Liver (tissue), 9 donors: Measurements from ENCODE around the gene MAPK9. TPM values are rescaled to one million over a fixed set of nuclear protein-coding genes. Genes with fewer than 3 reads are reported as not detected.

ENCODE experiments used
- DNase-seq: peaks from one replicate; pipeline ENCODE4 v3.0.0-alpha.2; 2017; ENCODE audit warnings: low spot score
- H3K27ac ChIP-seq, 2 donors: one replicate each; pipeline ENCODE4 v1.7.0; 2013; ENCODE audit warnings: inconsistent platforms in 2 of 2, low read length in 2 of 2, control low read depth in 1 of 2, low read depth in 1 of 2, mild to moderate bottlenecking in 1 of 2
- H3K27me3 ChIP-seq, 4 donors: one replicate each; pipeline versions ENCODE4 v1.6.1 to v1.7.0; 2013; ENCODE audit warnings: low read length in 3 of 4, inconsistent platforms in 1 of 4, mild to moderate bottlenecking in 1 of 4, moderate library complexity in 1 of 4; ENCODE audit not compliant: control insufficient read depth in 4 of 4, insufficient read depth in 4 of 4
- H3K36me3 ChIP-seq, 4 donors: one replicate each; pipeline versions ENCODE4 v1.6.1 to v1.7.0; 2013; ENCODE audit warnings: low read length in 3 of 4, mild to moderate bottlenecking in 3 of 4, low read depth in 1 of 4, moderate library complexity in 1 of 4; ENCODE audit not compliant: control insufficient read depth in 4 of 4, insufficient read depth in 3 of 4
- H3K4me1 ChIP-seq, 4 donors: one replicate each; pipeline versions ENCODE4 v1.6.1 to v1.7.0; 2013; ENCODE audit warnings: low read length in 3 of 4, mild to moderate bottlenecking in 3 of 4, moderate library complexity in 1 of 4; ENCODE audit not compliant: control insufficient read depth in 4 of 4, insufficient read depth in 4 of 4
- H3K4me3 ChIP-seq, 3 donors: one replicate each; pipeline versions ENCODE4 v1.6.1 to v1.7.0; 2013; ENCODE audit warnings: low read length in 3 of 3, control low read depth in 1 of 3, low read depth in 1 of 3, mild to moderate bottlenecking in 1 of 3
- H3K9ac ChIP-seq, 2 donors: one replicate each; pipeline ENCODE4 v1.7.0; 2013; ENCODE audit warnings: low read length in 2 of 2, mild to moderate bottlenecking in 2 of 2, moderate library complexity in 2 of 2, control low read depth in 1 of 2, low read depth in 1 of 2
- H3K9me3 ChIP-seq, 4 donors: one replicate each; pipeline versions ENCODE4 v1.6.1 to v1.7.0; 2013; ENCODE audit warnings: low read length in 3 of 4; ENCODE audit not compliant: control insufficient read depth in 4 of 4
- EGR1 ChIP-seq, 2 donors: IDR thresholded peaks; 2 replicates each; pipeline ENCODE4 v1.6.1; 2016 to 2018; ENCODE audit warnings: antibody characterized with exemption in 2 of 2, low read depth in 2 of 2
- FOXA1 ChIP-seq: IDR thresholded peaks from 2 replicates; pipeline ENCODE4 v1.6.1; 2016; ENCODE audit warnings: antibody characterized with exemption
- FOXA2 ChIP-seq: IDR thresholded peaks from 2 replicates; pipeline ENCODE4 v1.6.1; 2016; ENCODE audit warnings: antibody characterized with exemption
- GABPA ChIP-seq, 2 donors: IDR thresholded peaks in 1 of 2; conservative IDR thresholded peaks in 1 of 2; 2 replicates each; pipeline ENCODE4 v1.6.1; 2016; ENCODE audit warnings: antibody characterized with exemption in 2 of 2, mild to moderate bottlenecking in 1 of 2, moderate library complexity in 1 of 2
- HNF4A ChIP-seq, 2 donors: conservative IDR thresholded peaks; 2 replicates each; pipeline ENCODE4 v1.6.1; 2016; ENCODE audit warnings: antibody characterized with exemption in 2 of 2, mild to moderate bottlenecking in 2 of 2
- HNF4G ChIP-seq: IDR thresholded peaks from 2 replicates; pipeline ENCODE4 v1.6.1; 2016; ENCODE audit warnings: antibody characterized with exemption
- JUND ChIP-seq, 2 donors: IDR thresholded peaks; 2 replicates each; pipeline ENCODE4 v1.6.1; 2016; ENCODE audit warnings: antibody characterized with exemption in 2 of 2
- RAD21 ChIP-seq, 2 donors: IDR thresholded peaks; 2 replicates each; pipeline ENCODE4 v1.6.1; 2016; ENCODE audit warnings: antibody characterized with exemption in 2 of 2, mild to moderate bottlenecking in 2 of 2
- SP1 ChIP-seq: IDR thresholded peaks from 2 replicates; pipeline ENCODE4 v1.6.1; 2018; ENCODE audit warnings: antibody characterized with exemption, mild to moderate bottlenecking
- TAF1 ChIP-seq: conservative IDR thresholded peaks from 2 replicates; pipeline ENCODE4 v1.6.1; 2016; ENCODE audit warnings: antibody characterized with exemption, mild to moderate bottlenecking
- YY1 ChIP-seq: IDR thresholded peaks from 2 replicates; pipeline ENCODE4 v1.6.1; 2016; ENCODE audit warnings: antibody characterized with exemption, mild to moderate bottlenecking
- WGBS: extraction: QIAGEN DNeasy Blood & Tissue Kit; methylation state at CpG from one replicate; pipeline ENCODE4 v1.1.7; 2013; 5-methylcytosine and 5-hydroxymethylcytosine counted together
- polyA plus RNA-seq, 2 donors: library from polyadenylated mRNA; stranded (reverse) in 1 of 2; unstranded in 1 of 2; fragments of 200-250 nt in 1 of 2; fragments of >200 nt in 1 of 2; fragmentation: Nextera tagmentation in 1 of 2; extraction: Ambion mirVana in 1 of 2; gene quantifications; one replicate each; pipeline versions ENCODE4 v1.2.1 to v1.2.3, GENCODE V29; 2013 to 2015
- total RNA-seq, 2 donors: library from RNA; depleted of rRNA; stranded (reverse); fragments of >200 nt; gene quantifications; one replicate each; pipeline ENCODE4 v1.2.3, GENCODE V29; 2014
- TF ChIP-seq, protein P1 (sequence below): fragments of 150-350 bp; IDR thresholded peaks from 2 replicates; pipeline ENCODE4 v1.5.1; 2017; ENCODE audit warnings: improper control_type of control experiment, low read depth, low read length; ENCODE audit not compliant: missing input control
- TF ChIP-seq, protein P2 (sequence below): IDR thresholded peaks from 2 replicates; pipeline ENCODE4 v1.6.1; 2016; ENCODE audit warnings: antibody characterized with exemption, mild to moderate bottlenecking
- TF ChIP-seq, protein P3 (sequence below): IDR thresholded peaks from 2 replicates; pipeline ENCODE4 v1.6.1; 2016; ENCODE audit warnings: antibody characterized with exemption
- TF ChIP-seq, protein P4 (sequence below): IDR thresholded peaks from 2 replicates; pipeline ENCODE4 v1.6.1; 2016; ENCODE audit warnings: antibody characterized with exemption
- TF ChIP-seq, protein P5 (sequence below): IDR thresholded peaks from 2 replicates; pipeline ENCODE4 v1.6.1; 2016; ENCODE audit warnings: antibody characterized with exemption
- donor health status: healthy.
- donor health status: healthy.
- donor health status: healthy.
- donor health status: healthy.
- donor health status: healthy.

MAPK9 gene
- total and polyA plus RNA-seq, 4 donors: 3.8 to 22.7 (median 12.8) TPM

DNA sequence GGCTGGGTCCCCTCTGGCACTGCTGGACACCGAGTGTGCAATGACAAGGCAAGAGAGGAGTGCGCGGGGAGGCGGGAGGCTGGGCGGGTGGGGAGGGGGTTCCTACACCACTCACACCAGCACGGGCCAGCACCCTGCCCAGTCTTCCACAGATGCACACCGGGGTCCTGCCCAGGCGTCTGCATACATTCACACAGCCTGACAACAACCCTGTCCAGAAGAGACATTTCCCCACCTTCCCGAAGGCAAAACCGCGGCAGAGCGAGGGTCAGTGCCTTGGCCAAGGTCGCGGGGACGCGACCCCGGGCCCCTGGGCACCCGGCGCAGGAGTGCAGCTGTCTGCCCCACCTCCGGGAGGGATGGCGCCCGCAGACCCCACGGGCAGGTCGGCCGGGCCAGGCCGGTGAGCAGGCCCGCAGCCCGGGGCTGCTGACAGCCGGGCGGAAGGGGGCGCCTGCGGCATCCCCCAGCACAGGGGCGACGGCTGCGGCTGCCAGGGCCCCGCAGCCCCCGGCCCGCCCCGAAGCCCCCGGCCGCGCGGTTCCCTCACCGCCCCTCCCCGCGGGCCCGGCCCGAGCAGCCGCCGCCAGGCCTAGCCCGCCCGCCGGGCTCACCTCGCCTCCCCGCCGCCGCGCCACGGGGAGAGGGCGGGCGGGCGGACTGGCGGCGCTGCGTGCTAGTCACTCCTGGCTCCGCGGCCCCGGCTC lies 496 bp downstream of the MAPK9 start:
- 2% methylated on average over 67 of the region's 68 CpGs for whole genome bisulfite sequencing
- peak overlapping the region in 1 of 2 donors; percentile 10 for H3K27ac ChIP-seq
- H3K36me3 ChIP-seq: no peaks in the 10 kb centered on the region
- peaks cover 11 to 25% (median 19%) of the 10 kb centered on the region in 4 donors for H3K4me1 ChIP-seq
- peak overlapping the region; percentile 66 to 94 (median 75) for H3K4me3 ChIP-seq
- peak overlapping the region in 1 of 2 donors; percentile 39 for H3K9ac ChIP-seq
- TF ChIP-seq YY1: no peak
- TF ChIP-seq FOXA2: no peak
- H3K9me3 ChIP-seq: no peaks in the 10 kb centered on the region
- DNase-seq: no peak
- H3K27me3 ChIP-seq: no peaks in the 10 kb centered on the region

DNA sequence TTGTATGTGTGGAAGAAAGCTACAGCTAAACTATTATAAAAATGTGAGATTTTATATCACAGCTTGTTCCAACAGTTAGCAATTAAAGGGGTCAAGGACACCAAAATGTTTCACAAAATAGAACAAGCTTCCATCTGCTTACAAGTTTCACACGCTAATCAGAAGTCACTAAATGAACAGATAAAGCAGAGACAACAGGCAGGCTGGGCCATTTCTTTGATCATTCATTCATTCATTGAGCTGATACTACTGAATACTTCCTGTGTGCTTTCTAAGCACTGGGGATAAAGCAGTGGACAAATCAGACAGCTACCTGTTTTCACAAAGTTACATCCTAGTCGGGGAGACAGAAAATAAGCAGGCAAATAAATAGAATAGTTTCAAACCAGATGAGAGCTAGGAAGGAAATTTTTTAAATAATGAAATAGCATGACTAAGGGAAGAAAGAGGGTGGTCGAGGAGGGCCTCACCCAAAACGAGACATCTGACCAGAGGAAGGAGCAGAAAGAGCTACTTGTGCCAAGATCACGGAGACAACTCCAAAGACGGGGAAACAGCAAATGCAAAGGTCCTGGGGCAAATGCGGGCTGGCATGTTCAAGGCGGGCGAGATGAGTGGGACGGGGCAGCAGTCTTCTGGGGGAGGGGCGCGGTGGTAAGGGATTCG lies 1.2 kb downstream of the MAPK9 start:
- peak overlapping the region; percentile 9 to 39 for H3K9ac ChIP-seq
- H3K4me3 ChIP-seq: peak overlapping the region in 2 of 3 donors; percentile 40 to 94
- no peak for DNase-seq
- H3K9me3 ChIP-seq: no peaks in the 10 kb centered on the region
- 18% methylated on average over 13 of the region's 13 CpGs for WGBS
- no peak for TF ChIP-seq RAD21 (IDR thresholded peaks at IDR 0.05)
- TF ChIP-seq, protein P1, sequence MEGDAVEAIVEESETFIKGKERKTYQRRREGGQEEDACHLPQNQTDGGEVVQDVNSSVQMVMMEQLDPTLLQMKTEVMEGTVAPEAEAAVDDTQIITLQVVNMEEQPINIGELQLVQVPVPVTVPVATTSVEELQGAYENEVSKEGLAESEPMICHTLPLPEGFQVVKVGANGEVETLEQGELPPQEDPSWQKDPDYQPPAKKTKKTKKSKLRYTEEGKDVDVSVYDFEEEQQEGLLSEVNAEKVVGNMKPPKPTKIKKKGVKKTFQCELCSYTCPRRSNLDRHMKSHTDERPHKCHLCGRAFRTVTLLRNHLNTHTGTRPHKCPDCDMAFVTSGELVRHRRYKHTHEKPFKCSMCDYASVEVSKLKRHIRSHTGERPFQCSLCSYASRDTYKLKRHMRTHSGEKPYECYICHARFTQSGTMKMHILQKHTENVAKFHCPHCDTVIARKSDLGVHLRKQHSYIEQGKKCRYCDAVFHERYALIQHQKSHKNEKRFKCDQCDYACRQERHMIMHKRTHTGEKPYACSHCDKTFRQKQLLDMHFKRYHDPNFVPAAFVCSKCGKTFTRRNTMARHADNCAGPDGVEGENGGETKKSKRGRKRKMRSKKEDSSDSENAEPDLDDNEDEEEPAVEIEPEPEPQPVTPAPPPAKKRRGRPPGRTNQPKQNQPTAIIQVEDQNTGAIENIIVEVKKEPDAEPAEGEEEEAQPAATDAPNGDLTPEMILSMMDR: no peak
- TF ChIP-seq, protein P2, sequence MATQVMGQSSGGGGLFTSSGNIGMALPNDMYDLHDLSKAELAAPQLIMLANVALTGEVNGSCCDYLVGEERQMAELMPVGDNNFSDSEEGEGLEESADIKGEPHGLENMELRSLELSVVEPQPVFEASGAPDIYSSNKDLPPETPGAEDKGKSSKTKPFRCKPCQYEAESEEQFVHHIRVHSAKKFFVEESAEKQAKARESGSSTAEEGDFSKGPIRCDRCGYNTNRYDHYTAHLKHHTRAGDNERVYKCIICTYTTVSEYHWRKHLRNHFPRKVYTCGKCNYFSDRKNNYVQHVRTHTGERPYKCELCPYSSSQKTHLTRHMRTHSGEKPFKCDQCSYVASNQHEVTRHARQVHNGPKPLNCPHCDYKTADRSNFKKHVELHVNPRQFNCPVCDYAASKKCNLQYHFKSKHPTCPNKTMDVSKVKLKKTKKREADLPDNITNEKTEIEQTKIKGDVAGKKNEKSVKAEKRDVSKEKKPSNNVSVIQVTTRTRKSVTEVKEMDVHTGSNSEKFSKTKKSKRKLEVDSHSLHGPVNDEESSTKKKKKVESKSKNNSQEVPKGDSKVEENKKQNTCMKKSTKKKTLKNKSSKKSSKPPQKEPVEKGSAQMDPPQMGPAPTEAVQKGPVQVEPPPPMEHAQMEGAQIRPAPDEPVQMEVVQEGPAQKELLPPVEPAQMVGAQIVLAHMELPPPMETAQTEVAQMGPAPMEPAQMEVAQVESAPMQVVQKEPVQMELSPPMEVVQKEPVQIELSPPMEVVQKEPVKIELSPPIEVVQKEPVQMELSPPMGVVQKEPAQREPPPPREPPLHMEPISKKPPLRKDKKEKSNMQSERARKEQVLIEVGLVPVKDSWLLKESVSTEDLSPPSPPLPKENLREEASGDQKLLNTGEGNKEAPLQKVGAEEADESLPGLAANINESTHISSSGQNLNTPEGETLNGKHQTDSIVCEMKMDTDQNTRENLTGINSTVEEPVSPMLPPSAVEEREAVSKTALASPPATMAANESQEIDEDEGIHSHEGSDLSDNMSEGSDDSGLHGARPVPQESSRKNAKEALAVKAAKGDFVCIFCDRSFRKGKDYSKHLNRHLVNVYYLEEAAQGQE: no peak
- no peak for TF ChIP-seq TAF1
- TF ChIP-seq, protein P3, sequence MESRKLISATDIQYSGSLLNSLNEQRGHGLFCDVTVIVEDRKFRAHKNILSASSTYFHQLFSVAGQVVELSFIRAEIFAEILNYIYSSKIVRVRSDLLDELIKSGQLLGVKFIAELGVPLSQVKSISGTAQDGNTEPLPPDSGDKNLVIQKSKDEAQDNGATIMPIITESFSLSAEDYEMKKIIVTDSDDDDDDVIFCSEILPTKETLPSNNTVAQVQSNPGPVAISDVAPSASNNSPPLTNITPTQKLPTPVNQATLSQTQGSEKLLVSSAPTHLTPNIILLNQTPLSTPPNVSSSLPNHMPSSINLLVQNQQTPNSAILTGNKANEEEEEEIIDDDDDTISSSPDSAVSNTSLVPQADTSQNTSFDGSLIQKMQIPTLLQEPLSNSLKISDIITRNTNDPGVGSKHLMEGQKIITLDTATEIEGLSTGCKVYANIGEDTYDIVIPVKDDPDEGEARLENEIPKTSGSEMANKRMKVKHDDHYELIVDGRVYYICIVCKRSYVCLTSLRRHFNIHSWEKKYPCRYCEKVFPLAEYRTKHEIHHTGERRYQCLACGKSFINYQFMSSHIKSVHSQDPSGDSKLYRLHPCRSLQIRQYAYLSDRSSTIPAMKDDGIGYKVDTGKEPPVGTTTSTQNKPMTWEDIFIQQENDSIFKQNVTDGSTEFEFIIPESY: no peak
- no peak for TF ChIP-seq JUND (IDR thresholded peaks at IDR 0.05)
- TF ChIP-seq EGR1 (IDR thresholded peaks at IDR 0.05; ENCODE audit: low read depth in 2 of 2): no peak
- no peak for TF ChIP-seq YY1
- TF ChIP-seq, protein P4, sequence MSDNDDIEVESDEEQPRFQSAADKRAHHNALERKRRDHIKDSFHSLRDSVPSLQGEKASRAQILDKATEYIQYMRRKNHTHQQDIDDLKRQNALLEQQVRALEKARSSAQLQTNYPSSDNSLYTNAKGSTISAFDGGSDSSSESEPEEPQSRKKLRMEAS: no peak
- TF ChIP-seq FOXA2: no peak
- TF ChIP-seq GABPA (IDR thresholded peaks at IDR 0.05 in 1 of 2, conservative IDR thresholded peaks at IDR 0.05 in 1 of 2): no peak
- no peak for TF ChIP-seq FOXA1
- TF ChIP-seq HNF4A (conservative IDR thresholded peaks at IDR 0.05): no peak
- TF ChIP-seq, protein P5, sequence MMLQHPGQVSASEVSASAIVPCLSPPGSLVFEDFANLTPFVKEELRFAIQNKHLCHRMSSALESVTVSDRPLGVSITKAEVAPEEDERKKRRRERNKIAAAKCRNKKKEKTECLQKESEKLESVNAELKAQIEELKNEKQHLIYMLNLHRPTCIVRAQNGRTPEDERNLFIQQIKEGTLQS: no peak
- no peak for TF ChIP-seq HNF4G
- no peak for TF ChIP-seq SP1
- no peaks in the 10 kb centered on the region for H3K36me3 ChIP-seq
- H3K4me1 ChIP-seq: peaks cover 11 to 25% (median 19%) of the 10 kb centered on the region in 4 donors
- peak overlapping the region in 1 of 2 donors; percentile 10 for H3K27ac ChIP-seq
- H3K27me3 ChIP-seq: no peaks in the 10 kb centered on the region
